B cell (primary cell): Measurements from ENCODE around the gene SFMBT2. TPM values are rescaled to one million over a fixed set of nuclear protein-coding genes. Genes with fewer than 3 reads are reported as not detected.

ENCODE experiments used
- ATAC-seq: fragments of 200-7000 bp; cut with Tn5 transposase; one replicate; pipeline ENCODE4 v1.10.0; 2021; ENCODE audit warnings: low read depth, mild to moderate bottlenecking, moderate number of reproducible peaks, moderate library complexity
- CTCF ChIA-PET: fragments of 350-600 bp; sonication (Branson Sonifier 250); formaldehyde crosslinking; loops from one replicate; lab custom pipeline; 2021; ENCODE audit warnings: antibody characterized with exemption, inconsistent platforms; lab: Charles Lee
- POLR2A ChIA-PET: fragments of 350-600 bp; sonication (Branson Sonifier 250); formaldehyde crosslinking; loops from one replicate; lab custom pipeline; 2021; ENCODE audit warnings: antibody characterized with exemption; lab: Charles Lee
- DNase-seq: peaks from one replicate; pipeline ENCODE4 v3.0.0; 2013
- H2AFZ ChIP-seq: 2 replicates; pipeline ENCODE4 v1.6.1; 2012; ENCODE audit warnings: mild to moderate bottlenecking, low read depth, low read length; ENCODE audit not compliant: insufficient read depth, poor library complexity, severe bottlenecking
- H3K27ac ChIP-seq, 2 donors: 1 replicate in 1 of 2; 2 replicates in 1 of 2; pipeline ENCODE4 v1.5.1; 2012 to 2013; ENCODE audit warnings: low read length in 2 of 2, mild to moderate bottlenecking in 2 of 2, moderate library complexity in 1 of 2
- H3K27me3 ChIP-seq, 4 experiments: fragments of 200-600 bp in 1 of 4; sonication (generic) in 1 of 4; replicated peaks in 1 of 4; 1 replicate in 2 of 4; 2 replicates in 2 of 4; pipeline versions ENCODE4 v1.6.1 to v1.7.0; 2013 to 2016; ENCODE audit warnings: low read length in 3 of 4, mild to moderate bottlenecking in 2 of 4, mixed read lengths in 1 of 4, moderate library complexity in 1 of 4; ENCODE audit not compliant: insufficient read depth in 4 of 4, control insufficient read depth in 3 of 4; ENCODE audit errors: control extremely low read depth in 1 of 4
- H3K36me3 ChIP-seq, 2 experiments: replicated peaks in 1 of 2; 1 replicate in 1 of 2; 2 replicates in 1 of 2; pipeline versions ENCODE4 v1.6.1 to v1.7.1; 2013; ENCODE audit warnings: low read length in 1 of 2; ENCODE audit not compliant: insufficient read depth in 2 of 2, control insufficient read depth in 1 of 2; ENCODE audit errors: control extremely low read depth in 1 of 2, extremely low read depth in 1 of 2
- H3K4me1 ChIP-seq, 2 donors: fragments of 200-600 bp in 1 of 2; sonication (generic) in 1 of 2; 1 replicate in 1 of 2; 2 replicates in 1 of 2; pipeline versions ENCODE4 v1.5.1 to v1.6.1; 2013 to 2017; ENCODE audit warnings: low read length in 2 of 2; ENCODE audit not compliant: control insufficient read depth in 2 of 2, insufficient read depth in 2 of 2
- H3K4me2 ChIP-seq: replicated peaks from 2 replicates; pipeline ENCODE3; 2012; ENCODE audit warnings: mild to moderate bottlenecking, low read depth, low read length; ENCODE audit not compliant: poor library complexity, severe bottlenecking
- H3K4me3 ChIP-seq, 5 experiments: fragments of 200-600 bp in 1 of 5; sonication (generic) in 1 of 5; 1 replicate in 3 of 5; 2 replicates in 2 of 5; pipeline versions ENCODE4 v1.5.1 to v1.7.0; 2011 to 2016; ENCODE audit warnings: low read length in 4 of 5, mild to moderate bottlenecking in 4 of 5, low read depth in 2 of 5, control low read depth in 1 of 5, moderate library complexity in 1 of 5; ENCODE audit not compliant: insufficient read depth in 1 of 5; ENCODE audit errors: control extremely low read depth in 1 of 5, extremely low read depth in 1 of 5
- H3K79me2 ChIP-seq: fragments of 200-600 bp; sonication (generic); one replicate; pipeline ENCODE4 v1.6.0; 2016; ENCODE audit warnings: low read length; ENCODE audit not compliant: control insufficient read depth, insufficient read depth
- H3K9ac ChIP-seq: fragments of 200-600 bp; sonication (generic); 2 replicates; pipeline ENCODE4 v1.6.1; 2017; ENCODE audit warnings: mild to moderate bottlenecking, low read length, moderate library complexity
- H3K9me3 ChIP-seq, 3 donors: one replicate each; pipeline versions ENCODE4 v1.6.1 to v1.7.1; 2013; ENCODE audit warnings: low read length in 2 of 3; ENCODE audit not compliant: control insufficient read depth in 2 of 3, insufficient read depth in 1 of 3; ENCODE audit errors: control extremely low read depth in 1 of 3
- H4K20me1 ChIP-seq: 2 replicates; pipeline ENCODE4 v1.6.0; 2012; ENCODE audit warnings: mild to moderate bottlenecking, low read length; ENCODE audit not compliant: insufficient read depth, control insufficient read depth, poor library complexity, severe bottlenecking
- H3K27ac Mint-ChIP-seq: one replicate; pipeline ENCODE4 v1.8.0; 2021; ENCODE audit warnings: mixed read lengths
- H3K27me3 Mint-ChIP-seq: one replicate; pipeline ENCODE4 v1.8.0; 2021; ENCODE audit warnings: mixed read lengths
- H3K4me1 Mint-ChIP-seq: one replicate; pipeline ENCODE4 v1.8.0; 2021; ENCODE audit warnings: mixed read lengths
- H3K4me3 Mint-ChIP-seq: one replicate; pipeline ENCODE4 v1.8.0; 2021; ENCODE audit warnings: mixed read lengths
- H3K9me3 Mint-ChIP-seq: one replicate; pipeline ENCODE4 v1.8.0; 2022; ENCODE audit warnings: mixed read lengths; ENCODE audit not compliant: insufficient read depth
- CTCF ChIP-seq: fragments of 200-600 bp; IDR thresholded peaks from one replicate; pipeline ENCODE4 v1.8.0; 2022; ENCODE audit warnings: antibody characterized with exemption, mild to moderate bottlenecking
- EZH2 ChIP-seq: IDR thresholded peaks from 2 replicates; pipeline ENCODE4 v1.6.1; 2012; ENCODE audit warnings: borderline replicate concordance, low read depth, mild to moderate bottlenecking, moderate library complexity, low read length; ENCODE audit not compliant: insufficient read depth, poor library complexity, severe bottlenecking
- WGBS: methylation state at CpG from one replicate; pipeline ENCODE4 v1.1.5; 2013; ENCODE audit warnings: missing lambda C conversion rate; ENCODE audit not compliant: insufficient coverage; 5-methylcytosine and 5-hydroxymethylcytosine counted together
- intact Hi-C: fragments of 100-400 bp; cut with micrococcal nuclease; formaldehyde crosslinking; loops from one replicate; pipeline ENCODE4 v1.10.0; 2022
- polyA plus RNA-seq: library from polyadenylated mRNA; depleted of rRNA; stranded (reverse); fragments of >200 nt; gene quantifications from 2 replicates; pipeline ENCODE4 v1.2.3, GENCODE V29; 2012
- total RNA-seq, 2 donors: library from RNA; stranded (reverse); fragments of 120-200 nt in 1 of 2; gene quantifications; 1 replicate in 1 of 2; 2 replicates in 1 of 2; pipeline versions ENCODE4 v1.2.3 to v1.2.4, GENCODE V29; 2013 to 2022

The SFMBT2 gene
- total and polyA plus RNA-seq, 2 donors (not counting 1 experiment from before 2014, with no cell fraction given) = 2.3 to 24.0 TPM

- DNase-seq = no peak
- WGBS = no CpG with 5 or more reads among the region's 6 CpGs
- H3K4me1 Mint-ChIP-seq = peaks cover 5% of the 10 kb centered on the region
- H3K9me3 Mint-ChIP-seq = no peaks in the 10 kb centered on the region
- no peak overlapping the region for H3K9ac ChIP-seq
- H3K79me2 ChIP-seq = no peaks in the 10 kb centered on the region
- intact Hi-C loops = loop anchor here (5.0 kb wide), 2 partner anchors 139 to 499 kb away; no protein-coding TSS in a partner anchor
- peaks cover 4 to 5% of the 10 kb centered on the region in 2 donors for H3K4me1 ChIP-seq
- H3K9me3 ChIP-seq = no peaks in the 10 kb centered on the region
- peaks cover 11% of the 10 kb centered on the region for H3K27me3 Mint-ChIP-seq
- H4K20me1 ChIP-seq = no peaks in the 10 kb centered on the region
- H2AFZ ChIP-seq = no peak overlapping the region
- no peak overlapping the region for H3K4me3 Mint-ChIP-seq
- H3K36me3 ChIP-seq = no peaks in the 10 kb centered on the region
- no peak overlapping the region for H3K27ac ChIP-seq
- no peak overlapping the region for H3K4me3 ChIP-seq
- no peak for TF ChIP-seq CTCF
- TF ChIP-seq EZH2 = no peak
- no peak overlapping the region for H3K4me2 ChIP-seq
- ChIA-PET CTCF (no interaction called here), POLR2A (no interaction called here)
- no peak overlapping the region for H3K27ac Mint-ChIP-seq
- no peaks in the 10 kb centered on the region for H3K27me3 ChIP-seq
- ATAC-seq = no peak
Measured at GRCh38 chr10:7123774-7124173, 287.1 kb downstream of the SFMBT2 start.

GRCh38 chr10:7122561-7122960 lies 288.3 kb downstream of the SFMBT2 start:
- ChIA-PET CTCF (interaction anchor here (0.8 to 3.8 kb wide), 9 partner anchors 9 to 565 kb away, joined by 3 to 55 read pairs (median 14); partner anchors contain the start of gene SFMBT2), POLR2A (no interaction called here)
- Histone ChIP-seq H3K27me3 (no peaks in the 10 kb centered on the region), H3K4me2 (no peak overlapping the region), H2AFZ (no peak overlapping the region), H3K9ac (no peak overlapping the region), H3K79me2 (no peaks in the 10 kb centered on the region), H3K27ac (no peak overlapping the region), H3K36me3 (no peaks in the 10 kb centered on the region), H3K4me1 (peaks cover 4 to 5% of the 10 kb centered on the region in 2 donors), H3K9me3 (no peaks in the 10 kb centered on the region), H4K20me1 (no peaks in the 10 kb centered on the region), H3K4me3 (no peak overlapping the region)
- Mint-ChIP-seq H3K4me1 (peaks cover 5% of the 10 kb centered on the region), H3K9me3 (no peaks in the 10 kb centered on the region), H3K4me3 (no peak overlapping the region), H3K27me3 (peaks cover 11% of the 10 kb centered on the region), H3K27ac (no peak overlapping the region)
- WGBS = 96% methylated on average over 3 of the region's 3 CpGs
- ATAC-seq (no peak), DNase-seq (no peak)
- intact Hi-C loops = loop anchor here (5.0 kb wide), 2 partner anchors 140 to 500 kb away; no protein-coding TSS in a partner anchor
- TF ChIP-seq EZH2 = no peak
- TF ChIP-seq CTCF = no peak
